GM23338 (cell line): Measurements from ENCODE around the gene ESYT1. TPM values are rescaled to one million over a fixed set of nuclear protein-coding genes. Genes with fewer than 3 reads are reported as not detected.

ENCODE experiments used
- ATAC-seq: fragments of 200-7000 bp; cut with Tn5 transposase; 3 replicates; pipeline ENCODE4 v1.9.1; 2020
- DNase-seq: peaks from one replicate; pipeline ENCODE4 v3.0.0-alpha.2; 2015; ENCODE audit warnings: low spot score
- H2AFZ ChIP-seq: fragments of 200-600 bp; sonication (generic); 2 replicates; pipeline ENCODE4 v1.8.0; 2016; ENCODE audit warnings: antibody characterized with exemption, mild to moderate bottlenecking, moderate library complexity
- H3F3A ChIP-seq: fragments of 200-600 bp; sonication (generic); replicated peaks from 2 replicates; pipeline ENCODE4 v1.8.0; 2017; ENCODE audit warnings: antibody characterized with exemption, mixed run types, low read depth
- H3K27ac ChIP-seq: fragments of 200-600 bp; sonication (generic); 2 replicates; pipeline ENCODE4 v1.6.1; 2016; ENCODE audit warnings: low read depth
- H3K27me3 ChIP-seq: fragments of 200-600 bp; sonication (generic); 2 replicates; pipeline ENCODE4 v1.8.0; 2016; ENCODE audit warnings: mild to moderate bottlenecking, mixed run types, moderate library complexity; ENCODE audit not compliant: insufficient read depth
- H3K36me3 ChIP-seq: fragments of 200-600 bp; sonication (generic); 2 replicates; pipeline ENCODE4 v1.8.0; 2016; ENCODE audit warnings: mild to moderate bottlenecking; ENCODE audit not compliant: insufficient read depth
- H3K4me1 ChIP-seq: fragments of 200-600 bp; sonication (generic); 2 replicates; pipeline ENCODE4 v1.8.0; 2016; ENCODE audit warnings: mild to moderate bottlenecking, moderate library complexity; ENCODE audit not compliant: insufficient read depth
- H3K4me2 ChIP-seq: fragments of 200-600 bp; sonication (generic); 2 replicates; pipeline ENCODE4 v1.7.1; 2017; ENCODE audit warnings: mixed run types
- H3K4me3 ChIP-seq: fragments of 200-600 bp; sonication (generic); 2 replicates; pipeline ENCODE4 v1.6.1; 2016; ENCODE audit warnings: mixed run types
- H3K79me2 ChIP-seq: fragments of 200-600 bp; sonication (generic); replicated peaks from 2 replicates; pipeline ENCODE4 v1.8.0; 2017; ENCODE audit warnings: mild to moderate bottlenecking; ENCODE audit not compliant: insufficient read depth
- H3K9me2 ChIP-seq: fragments of 200-600 bp; sonication (generic); 2 replicates; pipeline ENCODE4 v1.8.0; 2017; ENCODE audit not compliant: insufficient read depth
- H4K20me1 ChIP-seq: fragments of 200-600 bp; sonication (generic); replicated peaks from 2 replicates; pipeline ENCODE4 v1.8.0; 2017; ENCODE audit warnings: mild to moderate bottlenecking; ENCODE audit not compliant: insufficient read depth
- H3K27ac Mint-ChIP-seq: 2 replicates; pipeline ENCODE4 v1.8.0; 2020; ENCODE audit warnings: inconsistent platforms, mild to moderate bottlenecking, moderate library complexity, mixed read lengths
- H3K27me3 Mint-ChIP-seq: 3 replicates; pipeline ENCODE4 v1.8.0; 2022; ENCODE audit warnings: low read depth, mild to moderate bottlenecking, moderate library complexity, mixed read lengths, inconsistent platforms; ENCODE audit not compliant: insufficient read depth, poor library complexity
- H3K36me3 Mint-ChIP-seq: 3 replicates; pipeline ENCODE4 v1.8.0; 2021; ENCODE audit warnings: low read depth, mild to moderate bottlenecking, inconsistent platforms, moderate library complexity, mixed read lengths
- H3K4me1 Mint-ChIP-seq: 3 replicates; pipeline ENCODE4 v1.8.0; 2020; ENCODE audit warnings: mild to moderate bottlenecking, inconsistent platforms, mixed read lengths
- H3K4me3 Mint-ChIP-seq: 3 replicates; pipeline ENCODE4 v1.8.0; 2021; ENCODE audit warnings: moderate library complexity, mild to moderate bottlenecking, inconsistent platforms, mixed read lengths
- H3K9me3 Mint-ChIP-seq: 3 replicates; pipeline ENCODE4 v1.8.0; 2020; ENCODE audit warnings: moderate library complexity, mild to moderate bottlenecking, inconsistent platforms, mixed read lengths
- CREB1 ChIP-seq: fragments of 250-450 bp; sonication (Bioruptor Pico); IDR thresholded peaks from 2 replicates; pipeline ENCODE4 v1.5.0; 2020; ENCODE audit warnings: low read depth, mild to moderate bottlenecking, moderate library complexity
- CTCF ChIP-seq, 2 experiments: fragments of 200-600 bp in 1 of 2; sonication (generic) in 1 of 2; conservative IDR thresholded peaks; 2 replicates each; pipeline versions ENCODE4 v1.5.1 to v1.6.1; 2016 to 2017; ENCODE audit warnings: antibody characterized with exemption in 2 of 2, low read depth in 2 of 2, mild to moderate bottlenecking in 2 of 2, moderate library complexity in 1 of 2
- ETS1 ChIP-seq: IDR thresholded peaks from 2 replicates; pipeline ENCODE4 v1.6.1; 2016; ENCODE audit warnings: antibody characterized with exemption
- EZH2phosphoT487 ChIP-seq: fragments of 200-600 bp; sonication (generic); IDR thresholded peaks from one replicate; pipeline ENCODE4 v1.8.1; 2018; ENCODE audit warnings: antibody characterized with exemption; ENCODE audit not compliant: unreplicated experiment
- JUNB ChIP-seq: IDR thresholded peaks from one replicate; pipeline ENCODE4 v1.6.1; 2016; ENCODE audit warnings: antibody characterized with exemption; ENCODE audit not compliant: unreplicated experiment
- NANOG ChIP-seq: IDR thresholded peaks from 2 replicates; pipeline ENCODE4 v1.6.1; 2016; ENCODE audit warnings: antibody characterized with exemption, borderline replicate concordance
- POLR2AphosphoS5 ChIP-seq: IDR thresholded peaks from 2 replicates; pipeline ENCODE4 v1.6.1; 2016; ENCODE audit warnings: antibody characterized with exemption, low read depth
- REST ChIP-seq: IDR thresholded peaks from one replicate; pipeline ENCODE4 v1.6.1; 2018; ENCODE audit warnings: antibody characterized with exemption; ENCODE audit not compliant: unreplicated experiment
- ZNF114 ChIP-seq: fragments of 250-450 bp; sonication (Bioruptor Pico); IDR thresholded peaks from 2 replicates; pipeline ENCODE4 v1.5.0; 2020; ENCODE audit warnings: mild to moderate bottlenecking, moderate library complexity
- ZNF331 ChIP-seq: fragments of 250-450 bp; sonication (Bioruptor Pico); IDR thresholded peaks from 2 replicates; pipeline ENCODE4 v1.5.0; 2020; ENCODE audit warnings: low read depth, mild to moderate bottlenecking, moderate library complexity
- polyA plus RNA-seq: library from polyadenylated mRNA; unstranded; fragments of >200 nt; fragmentation: Nextera tagmentation; extraction: Ambion mirVana; gene quantifications from 2 replicates; pipeline ENCODE4 v1.2.1, GENCODE V29; 2016
- total RNA-seq: library from RNA; depleted of rRNA; stranded (reverse); fragments of >200 nt; shearing (Covaris generic); gene quantifications from 2 replicates; pipeline ENCODE4 v1.2.3, GENCODE V29; 2014

Gene ESYT1
- total and polyA plus RNA-seq, 2 experiments from 2014 or later: 23.3 to 142 TPM

GRCh38 chr12:56153678-56154065, 25.6 kb downstream of the ESYT1 start:
- peaks cover 22% of the 10 kb centered on the region for H3K4me1 ChIP-seq
- Mint-ChIP-seq H3K27ac (no peak overlapping the region), H3K27me3 (peaks cover 26% of the 10 kb centered on the region), H3K9me3 (no peaks in the 10 kb centered on the region; the same call in 1 of the 3 replicates), H3K4me1 (peaks cover 26% of the 10 kb centered on the region), H3K36me3 (peaks cover 28% of the 10 kb centered on the region), H3K4me3 (peak overlapping the region; percentile 96)
- ATAC-seq: no peak
- no peaks in the 10 kb centered on the region for H4K20me1 ChIP-seq
- H3K27ac ChIP-seq: no peak overlapping the region
- no peaks in the 10 kb centered on the region for H3K27me3 ChIP-seq
- peaks cover 26% of the 10 kb centered on the region for H3F3A ChIP-seq
- no peak for DNase-seq
- H2AFZ ChIP-seq: no peak overlapping the region
- 0 out of 2 replicates have a peak, but pooled peaks cover 2% of the 10 kb centered on the region for H3K36me3 ChIP-seq
- H3K4me3 ChIP-seq: peak overlapping the region; percentile 90
- H3K9me2 ChIP-seq: no peaks in the 10 kb centered on the region
- peak overlapping the region; percentile 89 for H3K4me2 ChIP-seq
- TF ChIP-seq CTCF (conservative IDR thresholded peaks at IDR 0.05; ENCODE audit: low read depth in 2 of 2) (no peak), EZH2phosphoT487 (no peak), ZNF114 (no peak), ZNF331 (CRISPR knock-in tag) (no peak), CREB1 (CRISPR knock-in tag) (no peak), JUNB (no peak), NANOG (no peak)
- peaks cover 17% of the 10 kb centered on the region for H3K79me2 ChIP-seq

- peak overlapping the region; percentile 96; the same call in 1 of the 3 replicates for H3K4me3 Mint-ChIP-seq
- Histone ChIP-seq H3K4me3 (no peak overlapping the region), H3K27me3 (no peaks in the 10 kb centered on the region), H3K79me2 (peaks cover 24% of the 10 kb centered on the region), H3F3A (peaks cover 26% of the 10 kb centered on the region), H4K20me1 (no peaks in the 10 kb centered on the region; the same call in 1 of the 2 replicates), H3K36me3 (0 out of 2 replicates have a peak, but pooled peaks cover 2% of the 10 kb centered on the region), H3K4me1 (peaks cover 23% of the 10 kb centered on the region), H2AFZ (no peak overlapping the region), H3K27ac (no peak overlapping the region), H3K4me2 (no peak overlapping the region), H3K9me2 (no peaks in the 10 kb centered on the region)
- peaks cover 35% of the 10 kb centered on the region for H3K36me3 Mint-ChIP-seq
- peaks cover 30% of the 10 kb centered on the region for H3K4me1 Mint-ChIP-seq
- H3K9me3 Mint-ChIP-seq: no peaks in the 10 kb centered on the region; the same call in none of the 3 replicates
- DNase-seq: no peak
- H3K27me3 Mint-ChIP-seq: peaks cover 29% of the 10 kb centered on the region
- no peak overlapping the region for H3K27ac Mint-ChIP-seq
- ATAC-seq: no peak
- TF ChIP-seq REST (no peak), ZNF114 (no peak), POLR2AphosphoS5 (no peak), NANOG (no peak), ETS1 (no peak)
These were observed 26.2 kb downstream of the ESYT1 start for GRCh38 chr12:56154246-56154771.
